Lung (tissue), 13 donors: ENCODE data around the gene PPP2R3A. TPM values are rescaled to one million over a fixed set of nuclear protein-coding genes. Genes with fewer than 3 reads are reported as not detected.

Source experiments
- ATAC-seq: fragments of 200-7000 bp; cut with Tn5 transposase; one replicate; pipeline ENCODE4 v1.9.1; 2020; ENCODE audit warnings: moderate number of reproducible peaks; ENCODE audit not compliant: insufficient read depth, low FRiP score
- DNase-seq, 3 donors: peaks; one replicate each; pipeline ENCODE4 v3.0.0-alpha.2; 2013 to 2017
- H3K27ac ChIP-seq, 2 donors: one replicate each; pipeline ENCODE4 v1.5.1; 2013; ENCODE audit warnings: mild to moderate bottlenecking in 2 of 2, moderate library complexity in 2 of 2, control low read depth in 1 of 2, inconsistent platforms in 1 of 2, low read depth in 1 of 2, low read length in 1 of 2
- H3K27me3 ChIP-seq, 3 donors: one replicate each; pipeline ENCODE4 v1.5.1; 2013; ENCODE audit warnings: low read length in 2 of 3; ENCODE audit not compliant: control insufficient read depth in 3 of 3, insufficient read depth in 3 of 3
- H3K36me3 ChIP-seq, 4 donors: one replicate each; pipeline ENCODE4 v1.5.1; 2013; ENCODE audit warnings: low read length in 4 of 4, mild to moderate bottlenecking in 1 of 4, moderate library complexity in 1 of 4; ENCODE audit not compliant: control insufficient read depth in 4 of 4, insufficient read depth in 4 of 4
- H3K4me1 ChIP-seq, 5 donors: one replicate each; pipeline ENCODE4 v1.5.1; 2013; ENCODE audit warnings: low read length in 5 of 5, mild to moderate bottlenecking in 2 of 5, moderate library complexity in 1 of 5; ENCODE audit not compliant: control insufficient read depth in 5 of 5, insufficient read depth in 5 of 5
- H3K4me3 ChIP-seq: one replicate; pipeline ENCODE4 v1.5.1; 2013; ENCODE audit warnings: mild to moderate bottlenecking, control low read depth, moderate library complexity
- H3K9ac ChIP-seq, 2 donors: one replicate each; pipeline ENCODE4 v1.5.1; 2013; ENCODE audit warnings: low read length in 2 of 2, control low read depth in 1 of 2; ENCODE audit not compliant: insufficient read depth in 1 of 2
- H3K9me3 ChIP-seq, 4 donors: one replicate each; pipeline ENCODE4 v1.5.1; 2013; ENCODE audit warnings: low read length in 3 of 4, mild to moderate bottlenecking in 1 of 4, moderate library complexity in 1 of 4; ENCODE audit not compliant: control insufficient read depth in 4 of 4, insufficient read depth in 3 of 4
- CTCF ChIP-seq: IDR thresholded peaks from 2 replicates; pipeline ENCODE4 v1.5.1; 2012; ENCODE audit warnings: mild to moderate bottlenecking; ENCODE audit errors: control extremely low read depth, extremely low read depth
- WGBS, 2 donors: extraction: QIAGEN DNeasy Blood & Tissue Kit; methylation state at CpG; one replicate each; pipeline ENCODE4 v1.1.7; 2013; 5-methylcytosine and 5-hydroxymethylcytosine counted together
- polyA plus RNA-seq, 2 donors: library from polyadenylated mRNA; stranded (reverse); fragments of 200-250 nt; gene quantifications; one replicate each; pipeline ENCODE4 v1.2.1, GENCODE V29; 2013
- small RNA-seq: library from RNA; depleted of rRNA; stranded (forward); fragments of <200 nt; gene quantifications from one replicate; pipeline ENCODE3, GENCODE V24; 2014; ENCODE audit warnings: low replicate concordance
- total RNA-seq, 2 donors: library from RNA; depleted of rRNA in 1 of 2; stranded (reverse); fragments of >200 nt in 1 of 2; gene quantifications; one replicate each; pipeline ENCODE4 v1.2.1, GENCODE V29; 2014 to 2021
- donor health status: control.
- donor health status: control.
- donor health status: Bipolar disorder and iron deficiency.
- donor health status: healthy.
- donor health status: DM: yes; HTN: yes; CAD: no.

The PPP2R3A gene
- total and polyA plus RNA-seq, 4 donors: 1.6 to 17.0 (median 4.6) TPM

GRCh38 chr3:136196401-136197158, 231.1 kb downstream of the PPP2R3A start:
- peak overlapping the region; percentile 100 for H3K27ac ChIP-seq
- H3K4me3 ChIP-seq: peak overlapping the region; percentile 78
- H3K4me1 ChIP-seq: peaks cover 0 to 29% (median 7%) of the 10 kb centered on the region in 5 donors
- peaks cover 0 to 17% (median 1%) of the 10 kb centered on the region in 4 donors for H3K36me3 ChIP-seq
- no peaks in the 10 kb centered on the region for H3K9me3 ChIP-seq
- no peaks in the 10 kb centered on the region for H3K27me3 ChIP-seq
- ATAC-seq: peak; percentile 84
- TF ChIP-seq CTCF: no peak
- DNase-seq: peak; percentile 100
- peak overlapping the region; percentile 51 to 89 for H3K9ac ChIP-seq
- WGBS, 2 donors: 0% methylated on average over 64 of the region's 64 CpGs

GRCh38 chr3:136197159-136197793, 231.7 kb downstream of the PPP2R3A start:
- H3K9ac ChIP-seq: peak overlapping the region; percentile 51 to 89
- H3K36me3 ChIP-seq: peaks cover 0 to 14% (median 1%) of the 10 kb centered on the region in 4 donors
- TF ChIP-seq CTCF: no peak
- DNase-seq (no peak), ATAC-seq (no peak)
- H3K4me3 ChIP-seq: peak overlapping the region; percentile 78
- H3K27ac ChIP-seq: peak overlapping the region; percentile 100
- 14 to 18% methylated on average over 15 of the region's 15 CpGs for WGBS, 2 donors
- H3K27me3 ChIP-seq: no peaks in the 10 kb centered on the region
- H3K9me3 ChIP-seq: no peaks in the 10 kb centered on the region
- H3K4me1 ChIP-seq: peaks cover 0 to 24% (median 5%) of the 10 kb centered on the region in 5 donors

Small RNAs within 50 kb of the gene (small RNA-seq; reads per million reads assigned to genes)
- not detected for gene AC092989.1

Other genes with a start within 250 kb of the PPP2R3A start
- gene MSL2, start 230.6 kb downstream of the PPP2R3A start, total RNA-seq: 10 to 100 TPM; 30.6 to 44.0 TPM
- 1 to 10 TPM; 5.4 to 9.5 TPM for gene MSL2, start 230.6 kb downstream of the PPP2R3A start, polyA plus RNA-seq